HG03039 (cell line): ENCODE measurements around the gene CAMKMT.

Experiments used
- ATAC-seq: cut with Tn5 transposase; IDR thresholded peaks from one replicate; pipeline ENCODE4 v1.9.1; 2021; ENCODE audit warnings: mild to moderate bottlenecking, moderate library complexity; ENCODE audit not compliant: unreplicated experiment

CAMKMT gene

GRCh38 chr2:44787663-44788062, 425.9 kb downstream of the CAMKMT start:
- ATAC-seq: no peak

GRCh38 chr2:44789446-44789845, 427.7 kb downstream of the CAMKMT start:
- ATAC-seq: no peak

GRCh38 chr2:44789971-44790721, 428.4 kb downstream of the CAMKMT start:
- ATAC-seq: no peak

GRCh38 chr2:44793322-44793870, 431.6 kb downstream of the CAMKMT start:
- ATAC-seq: no peak

GRCh38 chr2:44796771-44797170, 435.0 kb downstream of the CAMKMT start:
- no peak for ATAC-seq

GRCh38 chr2:44798139-44798659, 436.5 kb downstream of the CAMKMT start:
- ATAC-seq: no peak

GRCh38 chr2:44799105-44799504, 437.4 kb downstream of the CAMKMT start:
- ATAC-seq: no peak

- ATAC-seq: no peak
Observed at GRCh38 chr2:44799754-44800153, 438.0 kb downstream of the CAMKMT start.

GRCh38 chr2:44801289-44801840, 439.6 kb downstream of the CAMKMT start:
- no peak for ATAC-seq

GRCh38 chr2:44801841-44802776, 440.4 kb downstream of the CAMKMT start:
- no peak for ATAC-seq

- ATAC-seq: no peak
Observed at GRCh38 chr2:44802777-44803424, 441.2 kb downstream of the CAMKMT start.

- no peak for ATAC-seq
Observed at GRCh38 chr2:44804406-44805265, 442.9 kb downstream of the CAMKMT start.

GRCh38 chr2:44805401-44806235, 443.9 kb downstream of the CAMKMT start:
- no peak for ATAC-seq

- ATAC-seq: no peak
Observed at GRCh38 chr2:44807201-44808025, 445.7 kb downstream of the CAMKMT start.

GRCh38 chr2:44810892-44811530, 449.3 kb downstream of the CAMKMT start:
- ATAC-seq: no peak

- no peak for ATAC-seq
Observed at GRCh38 chr2:44813165-44813564, 451.4 kb downstream of the CAMKMT start.

GRCh38 chr2:44813658-44814057, 451.9 kb downstream of the CAMKMT start:
- ATAC-seq: no peak
